GM21367 (cell line): Measurements from ENCODE around the gene CD27.
A peak's percentile ranks its signal among the peaks of the same experiment; 100 is the strongest.
"Not testable (repeated sequence)": the region's sequence is repeated elsewhere in the genome, so short reads cannot be mapped to it uniquely, and the experiment has no call there.

Experiments used
- ATAC-seq: cut with Tn5 transposase; IDR thresholded peaks from one replicate; pipeline ENCODE4 v1.9.1; 2021; ENCODE audit not compliant: unreplicated experiment

Gene CD27

DNA sequence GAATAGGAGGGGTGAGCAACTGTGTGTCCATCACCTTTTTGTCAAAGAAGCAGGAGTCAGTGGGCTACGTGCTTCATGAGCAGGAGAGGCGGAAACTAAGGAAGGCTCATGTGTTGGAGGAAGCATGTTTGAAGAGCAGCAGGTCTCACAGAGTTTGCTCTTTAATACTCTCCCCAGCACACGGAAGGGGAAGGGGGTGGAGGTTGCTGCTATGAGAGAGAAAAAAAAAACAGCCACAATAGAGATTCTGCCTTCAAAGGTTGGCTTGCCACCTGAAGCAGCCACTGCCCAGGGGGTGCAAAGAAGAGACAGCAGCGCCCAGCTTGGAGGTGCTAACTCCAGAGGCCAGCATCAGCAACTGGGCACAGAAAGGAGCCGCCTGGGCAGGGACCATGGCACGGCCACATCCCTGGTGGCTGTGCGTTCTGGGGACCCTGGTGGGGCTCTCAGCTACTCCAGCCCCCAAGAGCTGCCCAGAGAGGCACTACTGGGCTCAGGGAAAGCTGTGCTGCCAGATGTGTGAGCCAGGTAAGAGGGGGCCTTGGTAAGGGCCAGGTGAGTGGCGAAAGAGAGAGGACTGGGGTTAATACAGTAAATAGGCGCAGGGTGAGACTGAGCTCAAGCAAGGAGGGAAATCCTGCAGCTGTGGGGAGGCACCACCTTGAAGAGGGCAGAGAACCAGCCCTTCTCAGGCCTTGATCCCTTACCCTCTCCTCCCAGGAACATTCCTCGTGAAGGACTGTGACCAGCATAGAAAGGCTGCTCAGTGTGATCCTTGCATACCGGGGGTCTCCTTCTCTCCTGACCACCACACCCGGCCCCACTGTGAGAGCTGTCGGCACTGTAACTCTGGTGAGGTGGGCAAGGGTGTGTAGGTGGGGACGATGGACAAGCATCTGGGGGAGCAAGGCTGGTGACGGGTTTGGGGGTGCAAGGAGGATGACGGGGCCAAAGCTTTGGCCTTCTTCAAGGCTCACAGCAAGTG, at the start of gene CD27:
TSS of gene CD27 (plus strand) at position 252 of the 985 bp plus-strand sequence. CDS start at position 393, 141 bp downstream.
- ATAC-seq, result no peak

DNA sequence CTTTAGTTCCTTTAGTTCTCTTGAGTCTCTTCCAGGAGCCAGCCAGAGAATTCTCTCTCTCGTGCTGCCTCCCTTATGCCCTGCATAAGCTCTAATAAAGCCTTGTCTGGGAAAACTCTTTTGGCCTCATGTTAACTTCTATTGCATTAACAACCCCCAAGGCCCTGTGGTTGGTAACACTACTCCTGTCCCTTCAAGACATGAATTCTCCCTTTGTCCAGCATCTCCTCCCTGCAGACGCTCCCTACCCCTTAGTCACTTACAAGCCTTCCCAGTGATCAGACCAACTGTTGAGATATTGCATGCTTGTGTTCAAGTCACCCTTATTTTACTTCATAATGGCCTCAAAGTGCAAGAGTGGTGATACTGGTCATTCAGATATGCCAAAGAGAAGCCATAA, 48.7 kb upstream of the CD27 start:
- no peak for ATAC-seq

DNA sequence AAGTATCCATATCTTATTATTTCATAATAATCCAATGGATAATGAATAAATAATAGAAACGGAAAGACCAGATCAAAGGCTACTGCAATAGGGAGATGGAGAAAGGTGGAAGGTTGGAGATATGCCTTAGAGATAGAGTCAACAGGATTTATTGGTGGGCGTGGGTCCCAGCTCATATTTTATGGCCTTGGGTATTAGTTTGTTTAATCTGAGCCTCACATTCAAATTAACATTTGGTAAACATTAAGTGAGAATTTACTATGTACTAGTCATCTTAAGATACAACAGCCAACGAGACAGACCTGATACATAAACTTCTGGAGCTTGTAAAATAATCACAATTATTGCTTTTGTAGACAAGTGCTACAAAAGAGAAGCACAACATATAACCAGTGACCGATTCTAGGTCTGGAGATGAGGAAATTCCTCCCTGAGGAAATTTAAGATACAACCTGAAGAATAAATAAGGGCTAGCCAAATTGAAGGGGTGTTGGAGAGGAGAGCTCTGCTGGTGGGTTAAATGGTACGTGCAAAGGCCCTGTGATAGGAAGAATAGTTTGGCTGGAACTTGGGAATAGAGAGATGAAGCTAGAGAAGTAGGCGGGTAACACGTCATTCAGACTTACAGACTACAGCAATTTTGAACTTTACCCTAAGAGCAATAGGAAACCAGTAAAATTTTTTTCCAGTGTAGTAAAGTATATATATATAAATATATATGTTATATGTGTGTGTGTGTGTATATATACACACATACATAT, 44.7 kb upstream of the CD27 start:
- no peak for ATAC-seq

DNA sequence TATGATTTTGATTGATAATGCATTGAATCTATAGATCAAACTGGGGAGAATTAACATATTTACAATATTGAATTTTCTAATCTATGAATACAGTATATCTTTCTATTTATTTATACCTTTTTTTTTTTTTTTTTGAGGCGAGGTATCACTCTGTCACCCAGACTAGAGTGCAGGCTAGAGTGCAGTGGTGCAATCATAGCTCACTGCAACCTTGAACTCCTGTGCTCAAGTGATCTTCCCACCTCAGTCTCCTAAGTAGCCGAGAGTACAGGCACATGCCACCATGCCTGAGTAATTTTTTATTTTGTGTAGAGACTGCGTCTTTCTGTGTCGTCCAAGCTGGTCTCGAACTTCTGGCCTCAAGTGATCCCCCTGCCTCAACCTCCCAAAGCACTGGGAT, 40.4 kb upstream of the CD27 start:
- ATAC-seq, result no peak

DNA sequence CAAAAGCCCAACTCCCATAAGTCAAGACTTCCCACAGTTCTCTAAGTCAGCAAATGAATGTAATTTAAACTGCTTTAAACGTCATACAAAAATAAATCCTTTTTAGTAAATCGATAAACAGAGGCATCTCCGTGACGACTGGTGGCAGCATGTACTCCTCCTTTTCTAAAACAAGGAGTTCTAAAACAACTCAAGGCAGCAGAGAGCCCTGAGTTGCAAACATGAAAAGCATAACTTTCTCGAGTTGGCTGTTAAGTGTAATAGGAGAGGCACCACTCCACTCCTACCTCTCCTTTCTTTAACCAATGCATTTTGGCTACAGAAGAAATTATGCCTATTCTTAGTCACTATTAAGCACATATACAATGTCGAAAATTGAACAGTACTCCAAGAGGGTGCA, 38.8 kb upstream of the CD27 start:
- ATAC-seq, result no peak

DNA sequence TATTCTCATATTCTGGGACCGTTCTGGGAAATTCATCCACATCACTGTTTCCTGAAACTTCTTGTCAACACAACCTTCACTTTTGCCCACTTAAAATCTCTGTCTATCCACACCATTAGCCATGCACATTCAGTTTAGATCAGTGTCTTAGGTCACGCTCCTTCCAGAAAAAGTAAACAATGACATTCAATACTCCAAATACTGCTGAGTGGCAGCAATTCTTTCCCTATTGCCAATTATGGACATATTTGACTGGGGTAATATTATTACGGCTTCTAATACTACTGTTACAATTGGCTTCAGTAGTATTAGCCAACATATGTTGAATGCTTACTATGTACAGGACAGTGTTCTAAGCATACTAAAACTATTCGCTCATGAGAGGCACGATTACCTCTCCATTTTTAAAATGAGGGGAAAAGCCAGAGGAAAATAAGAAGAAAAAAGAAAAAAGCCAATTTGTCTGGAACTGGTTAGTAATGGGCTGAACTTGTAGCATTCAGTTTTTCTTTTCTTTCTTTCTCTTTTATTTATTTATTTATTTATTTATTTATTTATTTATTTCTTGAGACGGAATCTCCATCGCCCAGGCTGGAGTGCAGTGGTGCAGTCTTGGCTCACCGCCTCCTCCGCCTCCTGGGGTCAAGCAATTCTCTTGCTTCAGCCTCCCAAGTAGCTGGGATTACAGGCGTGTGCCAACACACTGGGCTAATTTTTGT, 37.4 kb upstream of the CD27 start:
- no peak for ATAC-seq

DNA sequence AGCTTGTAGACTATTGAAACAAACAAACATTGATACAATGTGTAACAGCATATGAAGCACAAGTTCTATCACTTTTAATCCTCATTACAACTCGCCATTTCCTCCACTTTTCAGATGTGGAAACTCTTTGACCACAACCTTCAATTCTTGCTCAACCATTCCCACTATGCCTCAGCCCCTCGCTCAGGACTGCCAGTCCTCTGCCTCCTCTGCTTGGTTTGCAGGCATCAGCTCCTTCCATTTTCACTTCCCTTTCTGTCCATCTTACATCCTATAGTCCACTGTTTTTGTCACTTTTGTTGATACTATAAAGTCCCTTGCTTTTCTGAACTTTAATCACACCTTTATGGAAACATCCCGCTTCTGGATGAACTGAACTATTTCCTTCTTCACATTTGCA, 28.2 kb upstream of the CD27 start:
- no peak for ATAC-seq

DNA sequence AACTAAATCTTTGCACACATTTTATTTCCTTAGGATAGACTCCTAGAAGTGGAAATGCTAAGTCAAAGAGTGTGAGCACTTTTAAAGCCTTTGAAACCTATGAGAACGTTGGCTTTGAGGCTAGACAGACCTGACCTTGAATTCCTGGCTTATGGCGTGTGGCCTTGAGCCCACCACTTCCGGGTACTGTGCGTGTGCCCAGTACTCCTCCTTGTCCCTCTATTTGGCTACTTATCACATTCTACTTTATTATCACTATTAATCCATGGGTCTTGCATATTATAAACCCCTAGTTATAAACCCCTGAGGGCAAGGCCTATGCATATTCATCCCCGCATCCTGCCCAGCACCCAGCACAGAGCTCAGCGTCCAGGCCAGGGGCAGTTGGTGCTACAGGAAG, 26.0 kb upstream of the CD27 start:
- ATAC-seq, result no peak

DNA sequence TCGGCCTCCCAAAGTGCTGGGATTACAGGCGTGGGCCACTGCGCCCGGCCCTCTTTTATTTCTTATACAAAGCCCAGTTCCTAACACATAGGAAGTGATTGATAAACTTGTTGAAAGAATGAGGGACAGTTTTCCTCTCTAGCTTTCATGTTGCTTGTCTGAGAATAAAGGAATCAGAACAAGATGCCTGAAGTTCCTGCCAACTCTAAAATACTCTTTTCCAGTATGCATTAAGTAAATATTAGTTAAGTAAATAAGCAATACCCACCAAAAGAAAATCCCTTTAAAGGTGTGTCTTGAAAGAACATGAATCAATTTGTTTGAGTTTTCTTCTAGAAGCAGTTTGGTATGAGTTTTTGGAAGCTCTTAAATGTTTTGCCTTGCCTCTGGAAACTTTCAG, 24.4 kb upstream of the CD27 start:
- ATAC-seq, result no peak

DNA sequence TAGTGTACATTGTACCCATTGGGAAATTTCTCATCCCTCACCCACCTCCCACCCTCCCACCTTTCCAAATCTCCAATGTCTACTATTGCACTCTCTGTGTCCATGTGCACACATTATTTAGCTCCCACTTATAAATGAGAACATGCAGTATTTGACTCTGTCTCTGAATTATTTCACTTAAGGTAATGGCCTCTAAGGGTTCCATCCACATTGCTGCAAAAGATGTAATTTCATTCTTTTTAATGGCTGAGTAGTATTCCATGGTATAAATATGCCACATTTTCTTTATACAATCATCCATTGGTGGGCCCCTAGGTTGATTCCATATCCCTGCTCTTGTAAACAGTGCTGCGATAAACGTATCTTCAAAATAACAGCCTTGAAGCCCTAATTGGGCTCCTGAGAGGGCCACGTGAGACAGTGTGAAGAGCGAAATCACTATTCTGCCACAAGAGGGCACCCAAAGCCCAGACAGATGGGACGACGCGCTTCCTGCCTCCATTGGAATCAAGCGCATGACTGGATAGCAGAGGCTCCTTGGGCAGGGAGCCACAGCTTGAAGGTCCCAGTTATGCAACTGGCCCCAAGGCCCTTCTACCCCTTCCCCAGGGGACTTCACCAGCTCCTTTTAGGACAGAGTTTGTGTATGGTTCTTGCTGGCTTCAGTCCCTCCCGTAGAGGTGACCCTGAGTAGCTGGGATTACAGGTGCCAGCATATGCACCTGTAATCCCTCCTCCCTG, 21.3 kb upstream of the CD27 start:
- ATAC-seq, result no peak

DNA sequence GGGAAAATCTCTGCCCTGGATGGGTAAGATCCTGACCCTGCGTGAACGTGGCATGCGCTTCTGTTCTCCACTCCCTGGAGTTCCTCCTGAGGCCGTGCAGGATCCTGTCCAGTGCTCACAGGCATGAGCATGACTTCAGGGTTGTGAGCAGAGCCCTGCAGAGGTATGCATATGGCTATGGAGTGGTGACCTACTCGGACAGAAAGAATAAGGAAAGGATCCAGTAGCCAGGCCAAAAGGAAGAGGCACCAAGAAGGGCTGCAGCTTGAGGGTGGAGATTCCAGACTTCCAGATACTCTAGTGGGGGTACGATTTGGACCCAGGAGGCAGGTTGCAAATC, 20.8 kb upstream of the CD27 start:
- no peak for ATAC-seq

DNA sequence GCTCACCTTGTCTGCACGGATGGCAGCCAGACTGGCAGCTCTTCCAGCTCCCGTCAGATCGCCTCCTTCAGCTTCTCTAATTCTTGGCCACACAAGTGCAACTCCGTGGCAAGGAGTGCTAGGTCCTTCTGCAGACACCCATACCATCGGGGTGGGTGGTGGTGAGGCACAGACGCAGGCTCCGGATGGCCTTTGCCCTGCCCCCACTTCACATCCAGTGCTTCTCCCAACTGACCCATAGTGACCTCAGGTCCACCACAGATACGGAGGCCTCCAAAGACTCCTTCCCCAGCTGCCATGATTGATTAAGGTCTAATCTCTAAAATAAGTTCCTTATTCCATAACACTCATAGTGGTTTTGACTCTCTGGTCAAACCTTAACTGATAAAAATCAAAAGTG, 19.9 kb upstream of the CD27 start:
- ATAC-seq, result no peak

DNA sequence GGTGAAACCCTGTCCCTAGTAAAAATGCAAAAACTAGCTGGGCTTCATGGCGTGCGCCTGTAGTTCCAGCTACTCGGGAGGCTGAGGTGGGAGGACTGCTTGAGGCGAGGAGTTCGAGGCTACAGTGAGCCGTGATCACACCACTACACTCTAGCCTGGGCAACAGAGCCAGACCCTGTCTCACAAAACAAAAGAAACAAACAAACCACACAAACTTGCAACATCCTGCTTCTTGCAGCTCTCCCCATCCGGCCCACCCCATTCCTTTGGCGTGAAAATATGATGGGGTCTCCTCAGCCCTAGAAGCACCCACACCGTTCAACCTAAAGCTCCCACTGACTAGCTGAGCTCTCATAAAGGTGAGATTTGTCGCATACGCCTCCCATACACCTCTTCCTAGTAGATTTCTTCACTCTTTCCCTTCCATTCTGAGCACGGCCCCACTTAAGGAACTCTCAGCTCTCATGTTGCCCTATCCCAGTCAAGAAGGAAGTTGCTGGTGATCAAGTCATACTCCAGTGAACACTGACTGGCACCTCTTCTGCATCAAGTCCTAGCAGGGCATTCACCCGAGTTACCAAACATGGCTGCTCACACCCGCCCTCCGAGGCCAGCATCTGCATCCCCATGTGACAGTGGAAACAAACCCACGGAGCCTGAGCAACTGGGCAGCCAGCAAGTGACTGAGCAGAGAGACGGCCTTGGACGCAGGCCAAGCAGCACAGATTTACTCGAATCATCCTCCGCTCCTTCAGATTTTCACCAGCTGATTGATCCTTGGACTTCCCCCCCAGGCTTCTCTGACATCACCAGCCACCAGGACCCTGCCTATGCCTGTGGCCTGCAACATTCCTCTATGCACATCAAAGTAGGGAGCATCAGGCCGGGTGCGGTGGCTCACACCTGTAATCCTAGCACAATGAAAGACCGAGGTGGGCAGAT, 18.9 kb upstream of the CD27 start:
- no peak for ATAC-seq

DNA sequence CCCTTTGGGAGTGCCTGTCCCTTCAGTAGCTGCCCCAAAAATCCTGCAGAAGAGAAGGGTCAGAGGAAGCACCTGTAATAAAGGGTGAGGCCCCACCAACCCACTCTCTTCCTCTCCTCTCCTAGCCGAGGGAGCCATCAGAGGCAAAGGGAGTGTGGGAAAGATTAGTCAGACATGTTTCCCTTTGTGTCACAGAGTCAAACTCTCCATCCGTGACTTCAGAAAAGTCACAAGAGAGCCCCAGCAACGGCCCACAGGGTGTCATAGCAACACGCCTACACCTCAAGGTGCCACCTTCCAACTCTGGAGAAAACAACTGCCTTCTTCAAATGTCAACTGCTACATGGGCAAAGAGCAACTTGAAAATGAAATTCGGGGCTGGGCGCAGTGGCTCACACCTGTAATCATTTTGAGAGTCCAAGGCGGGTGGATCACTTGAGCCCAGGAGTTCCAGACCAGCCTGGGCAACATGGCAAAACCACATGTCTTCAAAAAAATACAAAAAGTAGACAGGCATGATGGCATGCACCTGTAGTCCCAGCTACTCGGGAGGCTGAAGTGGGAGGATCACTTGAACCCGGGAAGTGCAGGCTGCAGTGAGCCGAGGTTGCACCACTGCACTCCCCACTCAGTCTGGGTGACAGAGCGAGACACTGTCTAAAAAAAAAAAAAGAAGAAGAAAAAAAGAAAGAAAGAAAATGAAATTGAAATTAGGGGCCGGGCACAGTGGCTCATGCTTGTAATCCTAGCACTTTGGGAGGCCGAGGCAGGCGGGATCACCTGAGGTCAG, 17.7 kb upstream of the CD27 start:
- peak; percentile 54 for ATAC-seq

DNA sequence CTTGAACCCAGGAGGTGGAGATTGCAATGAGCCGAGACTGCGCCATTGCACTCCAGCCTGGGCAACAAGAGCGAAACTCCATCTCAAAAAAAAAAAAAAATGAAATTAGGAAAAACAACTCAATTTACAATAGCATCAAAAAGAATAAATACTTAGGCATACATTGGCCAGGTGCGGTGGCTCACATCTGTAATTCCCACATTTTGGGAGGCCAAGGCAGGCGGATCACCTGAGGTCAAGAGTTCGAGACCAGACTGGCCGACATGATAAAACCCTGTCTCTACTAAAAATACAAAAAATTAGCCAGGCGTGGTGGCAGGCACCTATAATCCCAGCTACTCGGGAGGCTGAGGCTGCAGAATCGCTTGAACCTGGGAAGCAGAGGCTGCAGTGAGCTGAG, 17.0 kb upstream of the CD27 start:
- not testable (repeated sequence) for ATAC-seq

DNA sequence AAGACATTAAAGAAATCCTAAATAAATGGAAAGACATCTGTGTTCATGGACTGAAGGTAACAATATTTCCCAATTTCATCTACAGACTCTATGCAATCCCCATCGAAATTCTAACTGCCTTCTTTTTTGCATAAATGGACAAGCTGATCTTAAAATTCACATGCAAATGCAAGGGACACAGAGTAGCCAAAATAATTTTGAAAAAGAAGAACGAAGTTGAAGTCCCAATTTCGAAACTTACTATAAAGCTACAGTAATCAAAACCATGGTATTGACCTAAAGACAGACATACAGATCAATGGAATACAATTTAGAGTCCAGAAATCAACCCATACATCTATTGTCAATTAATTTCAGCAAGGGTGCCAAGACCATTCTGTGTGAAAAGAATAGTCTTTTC, 16.4 kb upstream of the CD27 start:
- no peak for ATAC-seq

DNA sequence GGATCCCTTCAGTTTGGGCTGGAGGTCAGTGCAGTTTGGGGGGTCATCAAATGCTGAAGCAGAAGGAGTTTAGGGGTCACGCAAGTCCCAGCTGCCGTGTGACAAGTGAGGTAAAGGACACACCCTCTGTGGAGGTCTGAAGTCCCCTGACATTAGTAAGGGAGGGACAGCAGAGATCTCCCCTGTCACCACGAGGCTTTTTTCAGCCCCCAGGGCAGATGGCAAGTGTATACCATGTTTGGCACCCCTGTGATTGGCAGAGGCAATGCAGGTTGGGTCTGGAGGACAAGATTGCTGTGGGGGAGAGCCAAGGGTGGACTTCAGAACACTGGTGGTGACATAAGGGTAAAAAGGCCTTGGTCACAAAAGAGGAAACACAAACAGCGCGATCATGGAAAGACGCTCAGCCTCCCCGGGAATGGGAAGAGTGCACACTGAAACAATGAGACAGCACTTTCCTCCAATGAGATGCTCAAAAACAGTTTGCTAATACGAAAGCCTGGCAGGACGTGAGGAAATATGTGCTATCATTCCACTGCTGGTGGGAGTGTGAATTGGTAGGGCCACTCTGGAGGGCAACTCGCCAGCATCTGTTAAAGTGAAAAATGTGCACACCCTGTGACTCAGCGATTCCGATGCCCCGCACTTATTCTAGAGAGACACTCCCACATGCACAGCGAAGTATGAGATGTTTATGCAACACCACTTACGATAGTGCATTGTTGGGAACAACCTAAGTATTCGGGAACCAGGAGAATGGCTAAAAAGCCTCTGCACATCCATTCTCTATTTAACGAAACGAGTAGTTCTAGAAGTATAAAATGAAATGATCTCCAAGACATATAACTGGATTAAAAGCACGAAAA, 14.4 kb upstream of the CD27 start:
- ATAC-seq, result no peak

DNA sequence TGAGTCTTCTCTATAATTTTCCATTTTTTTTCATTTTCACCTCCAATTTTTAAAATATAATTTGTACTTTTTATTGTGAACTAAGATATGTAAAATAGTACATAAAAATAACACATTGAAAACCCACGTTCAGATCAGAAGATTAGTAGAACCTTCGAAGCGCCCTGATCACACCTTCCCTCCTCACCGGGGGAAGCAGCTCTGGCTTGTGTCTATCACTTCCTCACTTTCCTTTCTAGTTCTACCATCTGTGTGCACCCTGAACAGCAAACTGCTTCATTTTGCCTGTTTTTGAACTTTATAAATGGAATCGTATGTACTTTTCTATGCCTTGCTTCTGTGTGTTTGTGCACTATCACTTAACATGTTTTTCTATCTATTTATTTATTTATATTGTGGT, 11.8 kb upstream of the CD27 start:
- ATAC-seq, result no peak
